Ovary (tissue), 3 donors: ENCODE results near the gene OR2AT4.

ENCODE experiments used
- CTCF ChIP-seq, 3 donors: fragments of 450-650 bp in 2 of 3; fragments of 200-600 bp in 1 of 3; IDR thresholded peaks; one replicate each; pipeline versions ENCODE4 v1.5.1 to v1.8.0; 2016 to 2022; ENCODE audit warnings: antibody characterized with exemption in 3 of 3, mild to moderate bottlenecking in 1 of 3
- POLR2A ChIP-seq: fragments of 450-650 bp; IDR thresholded peaks from one replicate; pipeline ENCODE4 v1.6.1; 2017; ENCODE audit warnings: antibody characterized with exemption, mild to moderate bottlenecking, moderate library complexity
- donor health status: DM: no; HTN: no; CAD: no.

GRCh38 chr11:75063741-75064314 lies 32.8 kb downstream of the OR2AT4 start:
- TF ChIP-seq CTCF (IDR thresholded peaks at IDR 0.05) (no peak), POLR2A (no peak)
